ENCODE results near the gene CPVL.

CPVL gene

GRCh38 chr7:28976022-28976421 lies 170.3 kb downstream of the CPVL start:
- DNase-seq (ENCODE audit: low read depth): no peak

GRCh38 chr7:28973591-28973990 lies 172.7 kb downstream of the CPVL start:
- DNase-seq (ENCODE audit: low read depth): no peak

- no peak for DNase-seq (ENCODE audit: low read depth)
These were observed 182.3 kb downstream of the CPVL start for GRCh38 chr7:28964056-28964455.

GRCh38 chr7:28961972-28962371 lies 184.4 kb downstream of the CPVL start:
- DNase-seq (ENCODE audit: low read depth): no peak

- DNase-seq (ENCODE audit: low read depth): no peak
These were observed 186.1 kb downstream of the CPVL start for GRCh38 chr7:28960071-28960840.

GRCh38 chr7:28958980-28959347 lies 187.4 kb downstream of the CPVL start:
- DNase-seq (ENCODE audit: low read depth): no peak

- no peak for DNase-seq (ENCODE audit: low read depth)
These were observed 187.9 kb downstream of the CPVL start, which contains the start of gene TRIL for GRCh38 chr7:28958235-28958979. TSS of gene TRIL (minus strand) at chr7:28958330. CDS start at chr7:28958046, 284 bp downstream.

- no peak for DNase-seq (ENCODE audit: low read depth)
These were observed 188.5 kb downstream of the CPVL start for GRCh38 chr7:28957751-28958234.

- no peak for DNase-seq (ENCODE audit: low read depth)
These were observed 189.1 kb downstream of the CPVL start for GRCh38 chr7:28957064-28957750.

GRCh38 chr7:28956608-28957063 lies 189.7 kb downstream of the CPVL start:
- no peak for DNase-seq (ENCODE audit: low read depth)

GRCh38 chr7:28955718-28956607 lies 190.4 kb downstream of the CPVL start:
- no peak for DNase-seq (ENCODE audit: low read depth)

- DNase-seq (ENCODE audit: low read depth): no peak
These were observed 191.0 kb downstream of the CPVL start for GRCh38 chr7:28955356-28955717.

GRCh38 chr7:28954946-28955345 lies 191.4 kb downstream of the CPVL start:
- DNase-seq (ENCODE audit: low read depth): no peak

- no peak for DNase-seq (ENCODE audit: low read depth)
These were observed 191.9 kb downstream of the CPVL start for GRCh38 chr7:28954471-28954870.

GRCh38 chr7:28953633-28954032 lies 192.7 kb downstream of the CPVL start:
- DNase-seq (ENCODE audit: low read depth): no peak

Measured in T follicular helper cell (primary cell).